COR-L47 (cell line): ENCODE results near the gene FNDC7.
"Not testable (repeated sequence)": the region's sequence is repeated elsewhere in the genome, so short reads cannot be mapped to it uniquely, and the experiment has no call there.

ENCODE experiments used
- DNase-seq: peaks from one replicate; lab custom pipeline; 2025; lab: John Stamatoyannopoulos, UW

Gene FNDC7

GRCh38 chr1:108712606-108713150, at the start of gene FNDC7:
Gene FNDC7 (plus strand): TSS chr1:108712908. CDS start chr1:108712934, 26 bp downstream.
- DNase-seq = no peak

GRCh38 chr1:108663074-108663473, 49.6 kb upstream of the FNDC7 start:
- no peak for DNase-seq

GRCh38 chr1:108664481-108664880, 48.2 kb upstream of the FNDC7 start:
- DNase-seq = no peak

GRCh38 chr1:108665067-108665466, 47.6 kb upstream of the FNDC7 start:
- no peak for DNase-seq

- DNase-seq = no peak
Observed at GRCh38 chr1:108665771-108666170, 46.9 kb upstream of the FNDC7 start.

GRCh38 chr1:108667422-108667821, 45.3 kb upstream of the FNDC7 start:
- DNase-seq = not testable (repeated sequence)

- no peak for DNase-seq
Observed at GRCh38 chr1:108668777-108669176, 43.9 kb upstream of the FNDC7 start.

- DNase-seq = no peak
Observed at GRCh38 chr1:108669679-108670078, 43.0 kb upstream of the FNDC7 start.

- no peak for DNase-seq
Observed at GRCh38 chr1:108670131-108670773, 42.5 kb upstream of the FNDC7 start.

- no peak for DNase-seq
Observed at GRCh38 chr1:108671143-108671542, 41.6 kb upstream of the FNDC7 start.

GRCh38 chr1:108678706-108679105, 34.0 kb upstream of the FNDC7 start:
- DNase-seq = no peak

GRCh38 chr1:108679586-108680213, 33.0 kb upstream of the FNDC7 start:
- no peak for DNase-seq

GRCh38 chr1:108681701-108682100, 31.0 kb upstream of the FNDC7 start:
- not testable (repeated sequence) for DNase-seq

GRCh38 chr1:108685529-108685928, 27.2 kb upstream of the FNDC7 start:
- DNase-seq = no peak

GRCh38 chr1:108686614-108687313, 25.9 kb upstream of the FNDC7 start:
- no peak for DNase-seq

- no peak for DNase-seq
Observed at GRCh38 chr1:108691128-108691941, 21.4 kb upstream of the FNDC7 start.

- DNase-seq = peak; percentile 89
Observed at GRCh38 chr1:108691942-108692723, 20.6 kb upstream of the FNDC7 start, which contains the start of gene PRPF38B. Gene PRPF38B (plus strand): TSS chr1:108692310. CDS start chr1:108692592, 282 bp downstream.

- DNase-seq = peak; percentile 45
Observed at GRCh38 chr1:108692724-108693655, 19.7 kb upstream of the FNDC7 start.

- no peak for DNase-seq
Observed at GRCh38 chr1:108695535-108695934, 17.2 kb upstream of the FNDC7 start.
